ENCODE results near the gene PDLIM1. TPM values are rescaled to one million over a fixed set of nuclear protein-coding genes. Genes with fewer than 3 reads are reported as not detected.

The PDLIM1 gene
- polyA plus RNA-seq, 1 of the 3 experiments (the other 2 are of a cell fraction): 97.2 TPM

DNA sequence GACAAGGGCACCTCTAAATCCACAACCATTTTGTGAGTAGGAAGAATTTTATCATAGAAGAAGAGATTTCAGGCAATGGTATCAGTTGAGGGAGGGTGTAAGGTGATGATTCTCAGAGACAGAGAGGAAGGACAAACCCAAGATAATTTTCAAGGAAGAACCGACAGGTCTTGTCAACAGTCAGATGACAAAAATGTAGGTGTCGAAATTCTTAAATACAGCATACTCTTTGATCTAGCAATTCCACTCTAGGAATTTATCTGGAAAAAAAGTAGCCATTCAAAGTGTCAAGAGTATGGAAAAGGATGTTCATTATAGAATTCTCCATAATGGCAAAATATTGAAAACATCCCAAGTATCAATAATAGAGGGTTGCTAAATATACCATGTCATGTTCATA lies 14.2 kb upstream of the PDLIM1 start (continued):
- no peak for TF ChIP-seq MEF2A (IDR thresholded peaks at IDR 0.05; ENCODE audit: borderline replicate concordance, low read depth)
- no peak for TF ChIP-seq NFIC (IDR thresholded peaks at IDR 0.05; ENCODE audit: borderline replicate concordance)
- no peak for TF ChIP-seq RXRA (IDR thresholded peaks at IDR 0.05; ENCODE audit: borderline replicate concordance, low read depth)
- no peak for TF ChIP-seq SIN3A (IDR thresholded peaks at IDR 0.05; ENCODE audit: borderline replicate concordance, low read depth, low read length)
- TF ChIP-seq YY1 (IDR thresholded peaks at IDR 0.05; ENCODE audit: low read depth): no peak
- no peak for TF ChIP-seq FOSL2 (IDR thresholded peaks at IDR 0.05; ENCODE audit: borderline replicate concordance, low read depth)

DNA sequence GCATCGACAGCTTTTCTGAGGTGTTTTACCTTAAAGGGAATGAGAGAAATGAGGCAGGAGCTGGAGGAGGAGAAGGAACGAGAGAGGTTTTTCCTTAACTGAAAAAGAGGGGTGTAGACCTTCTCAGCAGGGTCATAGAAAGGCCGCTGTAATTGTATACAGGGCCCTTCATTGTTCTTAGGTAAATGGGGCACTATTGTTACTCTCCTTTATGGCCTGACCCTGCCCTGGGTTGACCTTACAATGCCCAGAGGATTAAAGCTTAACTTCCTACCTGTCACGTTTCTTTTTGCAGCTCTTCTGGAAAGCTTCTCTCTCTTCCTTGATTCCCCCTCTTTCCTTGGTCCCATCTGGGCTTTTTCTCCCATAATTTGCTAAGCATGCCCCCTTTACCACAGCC lies 13.7 kb upstream of the PDLIM1 start:
- POLR2A ChIA-PET: no interaction called here
- no peaks in the 10 kb centered on the region for H4K20me1 ChIP-seq (ENCODE audit: insufficient read depth)
- CTCF ChIA-PET: no interaction called here
- H3K4me2 ChIP-seq: no peak overlapping the region
- WGBS (ENCODE audit: low lambda C conversion rate): 91% methylated on average over 4 of the region's 4 CpGs
- no peak overlapping the region for H3K9ac ChIP-seq
- no peaks in the 10 kb centered on the region for H3K36me3 ChIP-seq (replicated peaks in 1 of 2; ENCODE audit: control insufficient read depth in 1 of 2, insufficient read depth in 2 of 2, low read length in 1 of 2)
- no peak overlapping the region for H3K4me3 ChIP-seq (ENCODE audit: low read depth in 2 of 2, low read length in 1 of 2)
- no peaks in the 10 kb centered on the region for H3K9me2 ChIP-seq
- no peaks in the 10 kb centered on the region for H3K27me3 ChIP-seq (ENCODE audit: insufficient read depth)
- no peaks in the 10 kb centered on the region for H3K79me2 ChIP-seq (ENCODE audit: insufficient read depth)
- H3F3A ChIP-seq (replicated peaks; ENCODE audit: insufficient read depth): peaks cover 20% of the 10 kb centered on the region
- no peak for TF ChIP-seq RXRA (IDR thresholded peaks at IDR 0.05; ENCODE audit: borderline replicate concordance, low read depth)
- TF ChIP-seq TEAD4 (IDR thresholded peaks at IDR 0.05; ENCODE audit: borderline replicate concordance, insufficient read depth): no peak
- no peak for TF ChIP-seq SMC3 (IDR thresholded peaks at IDR 0.05; ENCODE audit: low read depth, low read length)
- TF ChIP-seq TAF1 (IDR thresholded peaks at IDR 0.05; ENCODE audit: borderline replicate concordance, low read depth, low read length): no peak
- no peak for TF ChIP-seq FOXM1 (IDR thresholded peaks at IDR 0.05; ENCODE audit: low read depth)
- no peak for TF ChIP-seq EP300 (IDR thresholded peaks at IDR 0.05; ENCODE audit: borderline replicate concordance in 1 of 2, low read depth in 1 of 2, low read length in 1 of 2)
- TF ChIP-seq, protein P1, sequence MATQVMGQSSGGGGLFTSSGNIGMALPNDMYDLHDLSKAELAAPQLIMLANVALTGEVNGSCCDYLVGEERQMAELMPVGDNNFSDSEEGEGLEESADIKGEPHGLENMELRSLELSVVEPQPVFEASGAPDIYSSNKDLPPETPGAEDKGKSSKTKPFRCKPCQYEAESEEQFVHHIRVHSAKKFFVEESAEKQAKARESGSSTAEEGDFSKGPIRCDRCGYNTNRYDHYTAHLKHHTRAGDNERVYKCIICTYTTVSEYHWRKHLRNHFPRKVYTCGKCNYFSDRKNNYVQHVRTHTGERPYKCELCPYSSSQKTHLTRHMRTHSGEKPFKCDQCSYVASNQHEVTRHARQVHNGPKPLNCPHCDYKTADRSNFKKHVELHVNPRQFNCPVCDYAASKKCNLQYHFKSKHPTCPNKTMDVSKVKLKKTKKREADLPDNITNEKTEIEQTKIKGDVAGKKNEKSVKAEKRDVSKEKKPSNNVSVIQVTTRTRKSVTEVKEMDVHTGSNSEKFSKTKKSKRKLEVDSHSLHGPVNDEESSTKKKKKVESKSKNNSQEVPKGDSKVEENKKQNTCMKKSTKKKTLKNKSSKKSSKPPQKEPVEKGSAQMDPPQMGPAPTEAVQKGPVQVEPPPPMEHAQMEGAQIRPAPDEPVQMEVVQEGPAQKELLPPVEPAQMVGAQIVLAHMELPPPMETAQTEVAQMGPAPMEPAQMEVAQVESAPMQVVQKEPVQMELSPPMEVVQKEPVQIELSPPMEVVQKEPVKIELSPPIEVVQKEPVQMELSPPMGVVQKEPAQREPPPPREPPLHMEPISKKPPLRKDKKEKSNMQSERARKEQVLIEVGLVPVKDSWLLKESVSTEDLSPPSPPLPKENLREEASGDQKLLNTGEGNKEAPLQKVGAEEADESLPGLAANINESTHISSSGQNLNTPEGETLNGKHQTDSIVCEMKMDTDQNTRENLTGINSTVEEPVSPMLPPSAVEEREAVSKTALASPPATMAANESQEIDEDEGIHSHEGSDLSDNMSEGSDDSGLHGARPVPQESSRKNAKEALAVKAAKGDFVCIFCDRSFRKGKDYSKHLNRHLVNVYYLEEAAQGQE (IDR thresholded peaks at IDR 0.05; ENCODE audit: low read depth, low read length): no peak
- no peak for TF ChIP-seq SIN3A (IDR thresholded peaks at IDR 0.05; ENCODE audit: borderline replicate concordance, low read depth, low read length)
- TF ChIP-seq, protein P2, sequence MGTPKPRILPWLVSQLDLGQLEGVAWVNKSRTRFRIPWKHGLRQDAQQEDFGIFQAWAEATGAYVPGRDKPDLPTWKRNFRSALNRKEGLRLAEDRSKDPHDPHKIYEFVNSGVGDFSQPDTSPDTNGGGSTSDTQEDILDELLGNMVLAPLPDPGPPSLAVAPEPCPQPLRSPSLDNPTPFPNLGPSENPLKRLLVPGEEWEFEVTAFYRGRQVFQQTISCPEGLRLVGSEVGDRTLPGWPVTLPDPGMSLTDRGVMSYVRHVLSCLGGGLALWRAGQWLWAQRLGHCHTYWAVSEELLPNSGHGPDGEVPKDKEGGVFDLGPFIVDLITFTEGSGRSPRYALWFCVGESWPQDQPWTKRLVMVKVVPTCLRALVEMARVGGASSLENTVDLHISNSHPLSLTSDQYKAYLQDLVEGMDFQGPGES (IDR thresholded peaks at IDR 0.05; ENCODE audit: low read depth, low read length): no peak
- no peak for TF ChIP-seq RFX5 (IDR thresholded peaks at IDR 0.05; ENCODE audit: low read length)
- no peaks in the 10 kb centered on the region for H3K9me3 ChIP-seq
- no peak overlapping the region for H2AFZ ChIP-seq (ENCODE audit: low read depth)
- H3K4me1 ChIP-seq (ENCODE audit: control insufficient read depth in 1 of 2, insufficient read depth in 2 of 2, low read depth in 1 of 2, low read length in 1 of 2): peaks cover 0 to 6% of the 10 kb centered on the region in 2 experiments; a peak in 1 of 4 replicates
- no peak for DNase-seq
- H3K27ac ChIP-seq (ENCODE audit: low read depth in 2 of 2, low read length in 1 of 2): no peak overlapping the region

All from SK-N-SH (cell line).